SU-DHL-6 (cell line): Measurements from ENCODE around the gene DAPK2.

ENCODE experiments used
- CTCF ChIP-seq: fragments of 200-600 bp; sonication (generic); IDR thresholded peaks from one replicate; pipeline ENCODE4 v1.5.1; 2017; ENCODE audit warnings: antibody characterized with exemption, mild to moderate bottlenecking, low read length, moderate library complexity; ENCODE audit not compliant: insufficient read depth, poor library complexity, severe bottlenecking
- EZH2phosphoT487 ChIP-seq: fragments of 200-600 bp; sonication (generic), shearing (Covaris generic); conservative IDR thresholded peaks from 2 replicates; pipeline ENCODE4 v1.6.1; 2018; ENCODE audit warnings: mild to moderate bottlenecking, antibody characterized with exemption, low read length, moderate library complexity, mixed read lengths

DNA sequence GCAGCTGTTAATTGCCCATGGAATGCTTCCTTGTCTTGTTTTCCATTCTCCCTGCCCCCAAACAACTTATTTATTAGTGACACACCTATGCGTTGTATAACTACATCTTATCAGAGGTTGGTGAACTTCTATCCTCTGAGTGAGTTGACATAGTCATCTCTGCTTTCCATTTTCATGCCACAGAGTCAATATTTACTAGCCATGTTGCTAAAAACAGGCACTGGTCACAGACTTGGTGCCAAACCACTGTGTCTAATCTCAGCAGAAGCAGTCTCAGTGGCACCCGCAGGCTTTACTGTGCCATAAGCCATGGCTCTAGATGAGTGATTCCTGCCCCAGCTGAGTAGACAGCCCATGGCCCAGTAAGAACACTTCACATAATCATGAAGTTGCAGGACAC is 26.5 kb downstream of the DAPK2 start:
- TF ChIP-seq CTCF = no peak
- TF ChIP-seq EZH2phosphoT487 = no peak
